CD4-positive, alpha-beta T cell treated with Interleukin-4 for 1 hour (primary cell): ENCODE data around the gene SPATA31D4.

ENCODE experiments used
- DNase-seq, 2 donors: peaks; one replicate each; pipeline ENCODE4 v3.0.0-alpha.2; 2020 to 2022

The SPATA31D4 gene

DNA sequence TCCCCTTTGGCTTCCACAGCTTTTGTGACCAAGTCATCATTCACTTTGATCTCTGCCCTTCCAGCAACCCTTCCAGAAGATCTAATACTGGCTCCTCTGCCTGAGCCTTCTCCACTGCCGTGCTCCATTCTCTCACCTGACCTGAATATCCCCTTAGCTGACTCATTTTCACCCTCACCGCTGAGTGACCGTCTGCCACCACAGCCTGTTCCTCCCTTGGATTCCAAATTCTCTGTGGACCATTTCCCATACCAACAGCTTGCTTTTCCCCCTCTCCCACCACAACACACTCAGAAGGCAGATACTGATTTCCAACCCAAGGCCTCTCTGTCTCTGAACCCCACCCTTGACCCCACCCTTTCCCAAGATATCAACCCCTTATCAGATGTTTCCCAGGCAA is 39.8 kb downstream of the SPATA31D4 start:
- DNase-seq: no peak

DNA sequence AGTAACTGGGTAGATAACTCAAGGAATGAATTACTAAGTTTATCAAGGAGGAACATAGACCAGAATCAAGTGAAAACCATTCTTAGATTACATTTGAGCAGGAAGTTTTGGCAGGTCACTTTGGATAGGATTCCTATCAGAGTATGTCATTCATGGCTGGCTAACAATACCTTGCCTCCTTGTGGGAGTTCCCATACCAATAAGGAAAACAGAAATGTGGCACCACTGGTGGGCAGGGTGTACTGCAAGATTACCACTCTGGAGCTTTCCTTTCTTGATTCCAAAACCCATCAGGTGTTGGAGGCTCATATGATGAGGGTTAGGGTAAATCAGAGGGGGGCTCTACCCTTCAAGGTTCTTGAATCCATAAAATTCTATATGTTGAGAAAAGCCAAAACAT is 41.7 kb downstream of the SPATA31D4 start:
- no peak for DNase-seq

DNA sequence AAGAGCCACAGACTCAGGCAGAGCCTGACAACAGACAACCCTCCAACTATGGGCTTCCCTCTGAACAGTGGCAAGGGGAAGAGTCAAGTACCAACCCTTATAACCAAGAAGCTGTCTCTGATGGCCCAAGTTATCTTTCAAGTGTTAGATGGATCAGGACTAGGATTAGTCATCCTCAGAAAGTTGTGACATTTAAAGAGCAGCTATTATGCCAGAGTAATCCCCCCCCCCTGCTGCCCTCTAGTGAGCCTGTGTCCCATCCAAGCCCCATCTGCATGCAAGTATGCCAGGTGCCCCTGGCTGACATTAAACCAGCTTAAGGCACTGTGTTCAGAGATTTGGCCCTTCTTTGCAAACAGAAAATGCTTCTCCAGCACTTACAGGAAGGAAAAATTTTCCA is 43.5 kb downstream of the SPATA31D4 start:
- no peak for DNase-seq

DNA sequence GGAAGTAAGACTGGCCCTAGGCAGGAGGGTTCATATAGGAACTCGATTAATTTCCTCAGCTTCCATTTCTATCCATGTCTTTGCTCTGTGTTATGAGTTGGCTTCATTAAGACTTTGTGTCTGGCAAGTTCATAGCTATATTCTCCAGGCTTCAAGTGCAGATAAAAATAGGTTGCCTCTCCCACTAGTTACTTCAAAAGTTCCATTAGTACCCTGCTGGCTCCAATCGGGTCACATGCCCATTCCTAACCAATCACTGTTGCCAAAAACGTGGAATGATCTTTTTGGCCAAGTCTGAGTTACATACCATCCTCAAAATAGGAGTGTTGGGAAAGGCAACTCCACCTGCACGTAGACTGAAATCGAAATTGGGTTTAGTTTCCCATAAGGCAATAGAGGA is 46.5 kb downstream of the SPATA31D4 start:
- DNase-seq: no peak

DNA sequence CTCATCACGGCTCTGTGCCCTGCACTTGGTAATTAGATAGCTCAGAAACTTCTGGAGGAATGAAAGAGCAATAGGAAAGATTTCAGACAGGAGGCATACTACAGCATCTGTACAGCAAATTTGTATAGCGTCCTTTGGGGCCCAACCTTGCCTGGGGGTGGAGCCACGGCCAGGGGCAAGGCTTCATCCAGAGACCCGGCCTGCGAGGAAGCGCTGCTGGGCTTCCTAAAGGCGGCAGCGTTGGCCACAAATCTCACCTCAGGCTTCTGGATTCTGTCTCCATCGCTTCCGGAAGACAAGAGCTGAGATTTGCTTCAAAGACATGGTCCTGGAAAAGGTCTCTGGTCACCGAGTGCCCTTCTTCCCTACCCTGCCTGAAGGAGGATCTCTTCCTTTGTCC is 48.1 kb downstream of the SPATA31D4 start:
- DNase-seq: no peak

DNA sequence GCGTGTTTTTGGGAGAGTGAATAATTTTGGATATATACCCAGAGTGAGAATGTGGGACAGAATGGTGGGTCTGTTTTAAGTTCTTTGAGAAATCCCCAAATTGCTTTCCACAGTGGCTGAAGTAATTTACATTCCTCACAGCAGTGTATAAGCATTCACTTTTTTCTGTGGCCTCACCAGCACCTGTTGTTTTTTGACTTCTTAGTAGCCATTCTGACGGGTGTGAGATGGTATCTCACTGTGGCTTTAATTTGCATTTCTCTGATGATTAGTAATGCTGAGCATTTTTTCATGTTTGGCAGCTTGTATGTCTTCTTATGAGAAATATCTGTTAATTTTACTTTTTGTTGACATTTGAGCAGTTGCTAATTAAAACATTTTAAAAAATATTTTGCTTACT is 51.0 kb downstream of the SPATA31D4 start:
- DNase-seq: no peak

DNA sequence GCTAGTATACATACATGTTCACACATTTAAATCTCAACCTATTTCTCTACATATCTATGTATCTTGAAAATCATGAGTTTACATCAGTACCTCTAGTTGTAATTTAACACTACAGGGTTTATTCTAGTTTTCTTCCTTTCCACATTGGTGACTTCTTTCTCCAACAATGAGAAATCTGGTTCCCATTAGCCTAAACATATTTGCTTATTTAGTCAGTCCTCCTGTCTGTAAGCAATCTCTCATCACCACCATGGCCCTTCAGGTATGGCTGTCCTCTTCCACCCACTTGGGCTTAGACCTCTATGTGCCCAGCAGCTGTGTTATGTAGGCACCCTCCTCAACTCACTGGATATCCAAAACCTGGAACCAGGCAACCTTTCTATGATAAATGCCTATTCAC is 52.3 kb downstream of the SPATA31D4 start:
- DNase-seq: no peak

DNA sequence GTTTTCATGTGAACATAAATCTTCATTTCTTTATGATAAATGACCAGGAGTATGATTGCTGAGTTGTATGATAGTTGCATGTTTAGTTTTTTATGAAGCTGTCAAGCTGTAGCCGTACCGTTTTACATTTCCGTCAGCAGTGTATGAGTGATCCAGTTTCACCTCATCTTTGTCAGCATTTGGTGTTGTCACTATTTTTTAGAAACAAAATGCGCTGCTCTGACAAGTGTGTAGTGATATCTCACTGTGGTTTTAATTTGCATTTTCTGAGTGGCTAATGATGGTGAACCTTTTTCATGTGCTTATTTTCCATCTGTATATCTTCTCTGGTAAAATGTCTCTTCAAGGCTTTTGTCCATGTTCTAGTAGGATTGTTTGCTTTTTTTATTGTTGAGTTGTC is 53.7 kb downstream of the SPATA31D4 start:
- no peak for DNase-seq
